Measurements from ENCODE around the gene FSHR.

The FSHR gene

GRCh38 chr2:49032126-49032525 lies 122.2 kb downstream of the FSHR start:
- Histone ChIP-seq H3K9me3 (replicated peaks; ENCODE audit: insufficient read depth, low read length) (no peaks in the 10 kb centered on the region), H3K36me3 (replicated peaks; ENCODE audit: insufficient read depth, low read length) (no peaks in the 10 kb centered on the region), H3K27ac (ENCODE audit: low read length) (no peak overlapping the region), H3K4me1 (ENCODE audit: low read length) (no peaks in the 10 kb centered on the region), H3F3A (ENCODE audit: insufficient read depth, low read length) (no peaks in the 10 kb centered on the region), H3K4me3 (ENCODE audit: low read length) (no peak overlapping the region), H2AFZ (ENCODE audit: low read length) (no peak overlapping the region), H3K9ac (ENCODE audit: low read length) (no peak overlapping the region), H3K4me2 (ENCODE audit: low read depth, low read length) (no peak overlapping the region), H3K9me2 (replicated peaks; ENCODE audit: insufficient read depth, low read length) (no peaks in the 10 kb centered on the region), H3K79me2 (ENCODE audit: low read length) (no peaks in the 10 kb centered on the region), H3K27me3 (replicated peaks; ENCODE audit: insufficient read depth, low read length) (no peaks in the 10 kb centered on the region), H4K20me1 (ENCODE audit: insufficient read depth, low read length) (no peaks in the 10 kb centered on the region)
- TF ChIP-seq EZH2 (optimal IDR thresholded peaks at IDR 0.05; ENCODE audit: low read depth, low read length) (no peak), EZH2phosphoT487 (IDR thresholded peaks at IDR 0.05; ENCODE audit: low read length) (no peak), CTCF (IDR thresholded peaks at IDR 0.05; ENCODE audit: low read length) (no peak)
- no peak for DNase-seq

- TF ChIP-seq CTCF (IDR thresholded peaks at IDR 0.05; ENCODE audit: low read length) = no peak
- TF ChIP-seq EZH2phosphoT487 (IDR thresholded peaks at IDR 0.05; ENCODE audit: low read length) = no peak
- no peak for TF ChIP-seq EZH2 (optimal IDR thresholded peaks at IDR 0.05; ENCODE audit: low read depth, low read length)
- Histone ChIP-seq H3K9me3 (replicated peaks; ENCODE audit: insufficient read depth, low read length) (no peaks in the 10 kb centered on the region), H3K27ac (ENCODE audit: low read length) (no peak overlapping the region), H3K79me2 (ENCODE audit: low read length) (no peaks in the 10 kb centered on the region), H3K4me1 (ENCODE audit: low read length) (no peaks in the 10 kb centered on the region), H2AFZ (ENCODE audit: low read length) (no peak overlapping the region), H3K27me3 (replicated peaks; ENCODE audit: insufficient read depth, low read length) (no peaks in the 10 kb centered on the region), H3K4me3 (ENCODE audit: low read length) (no peak overlapping the region), H3K36me3 (replicated peaks; ENCODE audit: insufficient read depth, low read length) (no peaks in the 10 kb centered on the region), H3K4me2 (ENCODE audit: low read depth, low read length) (no peak overlapping the region), H4K20me1 (ENCODE audit: insufficient read depth, low read length) (no peaks in the 10 kb centered on the region), H3K9me2 (replicated peaks; ENCODE audit: insufficient read depth, low read length) (no peaks in the 10 kb centered on the region), H3F3A (ENCODE audit: insufficient read depth, low read length) (no peaks in the 10 kb centered on the region), H3K9ac (ENCODE audit: low read length) (no peak overlapping the region)
- DNase-seq = no peak
Measured at GRCh38 chr2:49029406-49029805, 124.9 kb downstream of the FSHR start.

- no peaks in the 10 kb centered on the region for H3K79me2 ChIP-seq (ENCODE audit: low read length)
- TF ChIP-seq EZH2 (optimal IDR thresholded peaks at IDR 0.05; ENCODE audit: low read depth, low read length) (no peak), EZH2phosphoT487 (IDR thresholded peaks at IDR 0.05; ENCODE audit: low read length) (no peak), CTCF (IDR thresholded peaks at IDR 0.05; ENCODE audit: low read length) (no peak)
- H3K9me3 ChIP-seq (replicated peaks; ENCODE audit: insufficient read depth, low read length) = no peaks in the 10 kb centered on the region
- DNase-seq = no peak
- no peak overlapping the region for H3K27ac ChIP-seq (ENCODE audit: low read length)
- H2AFZ ChIP-seq (ENCODE audit: low read length) = no peak overlapping the region
- no peaks in the 10 kb centered on the region for H3K36me3 ChIP-seq (replicated peaks; ENCODE audit: insufficient read depth, low read length)
- no peaks in the 10 kb centered on the region for H3F3A ChIP-seq (ENCODE audit: insufficient read depth, low read length)
- no peak overlapping the region for H3K4me3 ChIP-seq (ENCODE audit: low read length)
- H3K4me2 ChIP-seq (ENCODE audit: low read depth, low read length) = no peak overlapping the region
- no peaks in the 10 kb centered on the region for H4K20me1 ChIP-seq (ENCODE audit: insufficient read depth, low read length)
- no peaks in the 10 kb centered on the region for H3K9me2 ChIP-seq (replicated peaks; ENCODE audit: insufficient read depth, low read length)
- H3K9ac ChIP-seq (ENCODE audit: low read length) = no peak overlapping the region
- H3K4me1 ChIP-seq (ENCODE audit: low read length) = no peaks in the 10 kb centered on the region
- H3K27me3 ChIP-seq (replicated peaks; ENCODE audit: insufficient read depth, low read length) = no peaks in the 10 kb centered on the region
Measured at GRCh38 chr2:49028101-49028500, 126.2 kb downstream of the FSHR start.

Data from MM.1S (cell line).